ENCODE results near the gene TIGD3.

Gene TIGD3

DNA sequence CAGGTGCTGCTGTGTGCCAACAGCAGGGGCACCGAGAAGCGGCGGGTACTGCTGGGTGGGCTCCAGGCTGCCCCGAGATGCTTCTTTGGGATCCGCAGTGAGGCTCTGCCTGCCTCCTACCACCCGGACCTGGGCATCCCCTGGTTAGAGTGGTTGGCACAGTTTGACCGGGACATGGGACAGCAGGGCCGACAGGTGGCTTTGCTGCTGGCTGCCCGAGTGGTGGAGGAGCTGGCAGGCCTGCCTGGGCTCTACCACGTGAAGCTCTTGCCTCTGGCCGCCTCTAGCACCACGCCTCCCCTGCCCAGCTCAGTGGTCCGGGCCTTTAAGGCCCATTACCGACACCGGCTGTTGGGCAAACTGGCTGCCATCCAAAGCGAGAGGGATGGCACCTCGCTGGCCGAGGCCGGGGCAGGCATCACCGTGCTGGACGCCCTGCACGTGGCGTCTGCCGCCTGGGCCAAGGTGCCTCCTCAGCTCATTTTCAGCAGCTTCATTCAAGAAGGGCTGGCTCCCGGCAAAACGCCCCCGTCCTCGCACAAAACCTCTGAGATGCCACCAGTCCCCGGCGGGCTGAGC is 1.9 kb downstream of the TIGD3 start:
- Histone ChIP-seq H3K9ac (ENCODE audit: low read depth, low read length) (no peak overlapping the region), H3K27me3 (ENCODE audit: control insufficient read depth, insufficient read depth, low read length) (peaks cover 29% of the 10 kb centered on the region), H3K9me3 (ENCODE audit: control insufficient read depth, insufficient read depth, low read length) (no peaks in the 10 kb centered on the region), H3K4me1 (ENCODE audit: control insufficient read depth, insufficient read depth, low read length) (no peaks in the 10 kb centered on the region), H3K4me3 (ENCODE audit: low read depth, low read length) (peak overlapping the region; percentile 86), H3K36me3 (ENCODE audit: control insufficient read depth, insufficient read depth, low read length) (peaks cover 7% of the 10 kb centered on the region)

GRCh38 chr11:65357856-65358356 is 3.4 kb downstream of the TIGD3 start:
- H3K9me3 ChIP-seq (ENCODE audit: control insufficient read depth, insufficient read depth, low read length) = no peaks in the 10 kb centered on the region

GRCh38 chr11:65362320-65362931 is 7.9 kb downstream of the TIGD3 start:
- Histone ChIP-seq H3K27me3 (ENCODE audit: control insufficient read depth, insufficient read depth, low read length) (peaks cover 8% of the 10 kb centered on the region), H3K9ac (ENCODE audit: low read depth, low read length) (no peak overlapping the region), H3K4me1 (ENCODE audit: control insufficient read depth, insufficient read depth, low read length) (peaks cover 5% of the 10 kb centered on the region), H3K4me3 (ENCODE audit: low read depth, low read length) (no peak overlapping the region), H3K9me3 (ENCODE audit: control insufficient read depth, insufficient read depth, low read length) (no peaks in the 10 kb centered on the region), H3K36me3 (ENCODE audit: control insufficient read depth, insufficient read depth, low read length) (no peaks in the 10 kb centered on the region)

More at GRCh38 chr11:65357856-65358356, 3.4 kb downstream of the TIGD3 start:
- H3K27me3 ChIP-seq (ENCODE audit: control insufficient read depth, insufficient read depth, low read length) = peaks cover 29% of the 10 kb centered on the region
- H3K4me3 ChIP-seq (ENCODE audit: low read depth, low read length) = no peak overlapping the region
- H3K36me3 ChIP-seq (ENCODE audit: control insufficient read depth, insufficient read depth, low read length) = no peaks in the 10 kb centered on the region
- no peak overlapping the region for H3K9ac ChIP-seq (ENCODE audit: low read depth, low read length)
- H3K4me1 ChIP-seq (ENCODE audit: control insufficient read depth, insufficient read depth, low read length) = no peaks in the 10 kb centered on the region

DNA sequence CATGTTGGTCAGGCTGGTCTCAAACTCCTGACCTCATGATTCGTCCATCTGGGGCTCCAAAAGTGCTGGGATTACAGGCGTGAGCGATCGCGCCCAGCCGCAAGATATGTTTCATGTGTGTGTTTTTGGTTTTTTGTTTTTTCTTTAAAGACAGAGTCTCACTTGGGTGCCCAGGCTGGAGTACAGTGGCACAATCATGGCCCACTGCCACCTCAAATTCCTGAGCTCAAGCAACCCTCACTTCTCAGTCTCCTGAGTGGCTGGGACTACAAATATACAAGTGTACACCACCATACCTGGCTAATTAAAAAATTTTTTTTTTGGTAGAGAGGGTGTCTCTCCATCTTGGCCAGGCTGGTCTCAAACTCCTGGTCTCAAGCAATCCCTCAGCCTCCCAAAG is 8.4 kb downstream of the TIGD3 start:
- Histone ChIP-seq H3K4me3 (ENCODE audit: low read depth, low read length) (no peak overlapping the region), H3K9ac (ENCODE audit: low read depth, low read length) (no peak overlapping the region), H3K4me1 (ENCODE audit: control insufficient read depth, insufficient read depth, low read length) (peaks cover 5% of the 10 kb centered on the region), H3K9me3 (ENCODE audit: control insufficient read depth, insufficient read depth, low read length) (no peaks in the 10 kb centered on the region), H3K27me3 (ENCODE audit: control insufficient read depth, insufficient read depth, low read length) (peaks cover 3% of the 10 kb centered on the region), H3K36me3 (ENCODE audit: control insufficient read depth, insufficient read depth, low read length) (no peaks in the 10 kb centered on the region)

GRCh38 chr11:65363770-65364169 is 9.2 kb downstream of the TIGD3 start:
- no peak overlapping the region for H3K4me3 ChIP-seq (ENCODE audit: low read depth, low read length)
- no peaks in the 10 kb centered on the region for H3K9me3 ChIP-seq (ENCODE audit: control insufficient read depth, insufficient read depth, low read length)
- H3K27me3 ChIP-seq (ENCODE audit: control insufficient read depth, insufficient read depth, low read length) = no peaks in the 10 kb centered on the region
- H3K36me3 ChIP-seq (ENCODE audit: control insufficient read depth, insufficient read depth, low read length) = no peaks in the 10 kb centered on the region
- H3K9ac ChIP-seq (ENCODE audit: low read depth, low read length) = no peak overlapping the region
- H3K4me1 ChIP-seq (ENCODE audit: control insufficient read depth, insufficient read depth, low read length) = peaks cover 5% of the 10 kb centered on the region

- Histone ChIP-seq H3K4me1 (ENCODE audit: control insufficient read depth, insufficient read depth, low read length) (peaks cover 5% of the 10 kb centered on the region), H3K27me3 (ENCODE audit: control insufficient read depth, insufficient read depth, low read length) (no peaks in the 10 kb centered on the region), H3K36me3 (ENCODE audit: control insufficient read depth, insufficient read depth, low read length) (no peaks in the 10 kb centered on the region), H3K9ac (ENCODE audit: low read depth, low read length) (no peak overlapping the region), H3K9me3 (ENCODE audit: control insufficient read depth, insufficient read depth, low read length) (no peaks in the 10 kb centered on the region), H3K4me3 (ENCODE audit: low read depth, low read length) (no peak overlapping the region)
These were observed 11.8 kb downstream of the TIGD3 start for GRCh38 chr11:65366340-65366773.

DNA sequence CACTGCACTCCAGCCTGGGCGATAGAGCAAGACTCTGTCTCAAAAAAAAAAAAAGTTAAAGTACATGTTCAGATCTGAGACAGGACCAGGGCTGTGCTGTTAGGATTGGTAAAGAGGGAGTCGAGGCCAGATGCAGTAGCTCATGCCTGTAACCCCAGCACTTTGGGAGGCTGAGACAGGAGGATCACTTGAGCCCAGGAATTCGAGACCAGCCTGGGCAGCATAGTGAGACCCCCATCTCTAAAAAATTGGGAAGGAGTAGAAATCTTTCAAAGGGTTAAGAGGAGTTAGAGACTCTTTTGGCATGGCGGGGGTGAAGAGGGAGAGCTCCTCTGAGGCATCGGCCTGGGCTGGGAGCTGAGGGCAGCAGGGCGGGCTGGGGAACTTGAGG is 16.1 kb downstream of the TIGD3 start:
- H3K9ac ChIP-seq (ENCODE audit: low read depth, low read length) = no peak overlapping the region
- H3K27me3 ChIP-seq (ENCODE audit: control insufficient read depth, insufficient read depth, low read length) = no peaks in the 10 kb centered on the region
- H3K4me3 ChIP-seq (ENCODE audit: low read depth, low read length) = no peak overlapping the region
- no peaks in the 10 kb centered on the region for H3K9me3 ChIP-seq (ENCODE audit: control insufficient read depth, insufficient read depth, low read length)
- H3K4me1 ChIP-seq (ENCODE audit: control insufficient read depth, insufficient read depth, low read length) = peaks cover 5% of the 10 kb centered on the region
- H3K36me3 ChIP-seq (ENCODE audit: control insufficient read depth, insufficient read depth, low read length) = no peaks in the 10 kb centered on the region

DNA sequence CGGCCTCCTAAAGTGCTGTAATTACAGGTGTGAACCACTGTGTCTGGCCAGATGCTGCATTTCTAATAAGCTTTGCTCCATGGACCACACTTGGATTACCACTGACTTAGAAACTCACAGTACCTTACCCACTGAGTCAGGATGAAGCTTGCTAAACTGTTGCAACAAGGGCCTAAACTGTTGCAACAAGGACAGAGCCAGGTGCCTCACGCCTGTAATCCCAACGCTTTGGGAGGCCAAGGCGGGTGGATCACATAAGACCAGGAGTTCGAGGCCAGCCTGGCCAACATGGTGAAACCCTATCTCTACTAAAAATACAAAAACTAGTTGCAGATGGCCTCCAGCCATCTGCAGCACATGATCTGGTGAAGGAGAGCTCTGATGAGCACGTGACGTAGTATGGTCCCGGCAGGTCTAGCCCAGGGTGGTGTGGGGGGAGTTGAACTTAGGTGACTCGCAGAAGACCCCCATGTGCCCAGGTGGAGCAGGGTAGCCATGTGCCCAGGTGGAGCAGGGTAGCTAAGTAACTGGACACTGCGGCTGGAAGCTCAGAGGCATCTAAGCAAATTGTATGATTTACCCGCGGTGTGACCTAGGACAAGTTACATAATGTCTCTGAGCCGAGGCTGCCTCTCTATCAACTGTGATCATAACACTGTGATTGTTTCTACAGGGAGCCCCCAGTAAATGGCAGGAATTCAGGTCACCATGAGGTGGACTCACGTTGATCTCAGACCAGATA is 19.5 kb downstream of the TIGD3 start:
- Histone ChIP-seq H3K9me3 (ENCODE audit: control insufficient read depth, insufficient read depth, low read length) (no peaks in the 10 kb centered on the region), H3K27me3 (ENCODE audit: control insufficient read depth, insufficient read depth, low read length) (no peaks in the 10 kb centered on the region), H3K4me1 (ENCODE audit: control insufficient read depth, insufficient read depth, low read length) (no peaks in the 10 kb centered on the region), H3K9ac (ENCODE audit: low read depth, low read length) (no peak overlapping the region), H3K4me3 (ENCODE audit: low read depth, low read length) (no peak overlapping the region), H3K36me3 (ENCODE audit: control insufficient read depth, insufficient read depth, low read length) (no peaks in the 10 kb centered on the region)

- Histone ChIP-seq H3K9ac (ENCODE audit: low read depth, low read length) (no peak overlapping the region), H3K4me3 (ENCODE audit: low read depth, low read length) (no peak overlapping the region), H3K27me3 (ENCODE audit: control insufficient read depth, insufficient read depth, low read length) (no peaks in the 10 kb centered on the region), H3K9me3 (ENCODE audit: control insufficient read depth, insufficient read depth, low read length) (no peaks in the 10 kb centered on the region), H3K36me3 (ENCODE audit: control insufficient read depth, insufficient read depth, low read length) (no peaks in the 10 kb centered on the region), H3K4me1 (ENCODE audit: control insufficient read depth, insufficient read depth, low read length) (no peaks in the 10 kb centered on the region)
These were observed 20.5 kb downstream of the TIGD3 start for GRCh38 chr11:65375012-65375411.

- H3K36me3 ChIP-seq (ENCODE audit: control insufficient read depth, insufficient read depth, low read length) = no peaks in the 10 kb centered on the region
- H3K4me1 ChIP-seq (ENCODE audit: control insufficient read depth, insufficient read depth, low read length) = no peaks in the 10 kb centered on the region
- no peaks in the 10 kb centered on the region for H3K27me3 ChIP-seq (ENCODE audit: control insufficient read depth, insufficient read depth, low read length)
- H3K4me3 ChIP-seq (ENCODE audit: low read depth, low read length) = no peak overlapping the region
- H3K9ac ChIP-seq (ENCODE audit: low read depth, low read length) = no peak overlapping the region
- no peaks in the 10 kb centered on the region for H3K9me3 ChIP-seq (ENCODE audit: control insufficient read depth, insufficient read depth, low read length)
These were observed 21.7 kb downstream of the TIGD3 start for GRCh38 chr11:65376138-65376713.

DNA sequence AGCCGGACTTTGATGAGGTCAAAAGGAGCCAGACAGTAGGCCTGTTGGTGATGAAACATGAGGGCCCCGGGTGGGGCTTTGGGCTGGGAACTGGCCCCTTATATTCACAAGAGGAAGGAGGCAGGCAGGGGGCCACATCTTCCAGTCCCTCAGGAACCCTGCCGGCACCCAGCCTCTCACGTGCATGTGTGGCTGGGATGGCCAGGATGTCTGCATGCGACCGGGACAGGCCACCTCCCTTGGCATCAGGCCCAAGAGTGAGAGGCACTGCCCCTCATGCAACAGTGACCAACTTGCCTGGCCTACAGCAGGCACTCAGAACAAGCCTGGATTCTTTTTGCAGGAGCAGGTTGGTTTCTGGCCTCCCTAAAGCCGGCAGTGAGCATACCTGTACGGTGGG is 22.5 kb downstream of the TIGD3 start:
- Histone ChIP-seq H3K27me3 (ENCODE audit: control insufficient read depth, insufficient read depth, low read length) (no peaks in the 10 kb centered on the region), H3K4me1 (ENCODE audit: control insufficient read depth, insufficient read depth, low read length) (peaks cover 2% of the 10 kb centered on the region), H3K9ac (ENCODE audit: low read depth, low read length) (no peak overlapping the region), H3K36me3 (ENCODE audit: control insufficient read depth, insufficient read depth, low read length) (no peaks in the 10 kb centered on the region), H3K4me3 (ENCODE audit: low read depth, low read length) (no peak overlapping the region), H3K9me3 (ENCODE audit: control insufficient read depth, insufficient read depth, low read length) (no peaks in the 10 kb centered on the region)

Data from iPS-15b (cell line).